HEK293 (cell line): ENCODE data around the gene NKAIN4.
A peak's percentile ranks its signal among the peaks of the same experiment; 100 is the strongest.

Experiments used
- CTCF ChIA-PET: fragments of 350-600 bp; formaldehyde crosslinking; extraction: SDS; loops from one replicate; lab custom pipeline; 2021; ENCODE audit warnings: antibody characterized with exemption; lab: Yijun Ruan, JAX
- POLR2A ChIA-PET: fragments of 300-600 bp; formaldehyde crosslinking; extraction: SDS; loops from one replicate; lab custom pipeline; 2020; ENCODE audit warnings: antibody characterized with exemption, inconsistent platforms; lab: Yijun Ruan, JAX
- H3K27ac ChIP-seq: fragments of 200-500 bp; sonication (Bioruptor generic); 2 replicates; pipeline ENCODE4 v1.5.1; 2014; ENCODE audit warnings: low read depth, low read length, control low read depth, inconsistent platforms; ENCODE audit errors: extremely low read depth
- H3K36me3 ChIP-seq, 2 experiments: fragments of 200-500 bp in 1 of 2; sonication (Bioruptor generic) in 1 of 2; 1 replicate in 1 of 2; 2 replicates in 1 of 2; pipeline ENCODE4 v1.5.1; 2014 to 2017; ENCODE audit warnings: inconsistent platforms in 2 of 2, low read length in 2 of 2; ENCODE audit not compliant: control insufficient read depth in 2 of 2, insufficient read depth in 1 of 2
- H3K4me1 ChIP-seq: fragments of 200-500 bp; sonication (Bioruptor generic); 2 replicates; pipeline ENCODE4 v1.5.1; 2014; ENCODE audit warnings: mild to moderate bottlenecking, low read length, inconsistent platforms; ENCODE audit not compliant: control insufficient read depth, insufficient read depth
- H3K4me3 ChIP-seq: 2 replicates; pipeline ENCODE4 v1.5.1; 2011; ENCODE audit warnings: low read depth, mild to moderate bottlenecking, control low read depth, low read length, moderate library complexity
- H3K9me3 ChIP-seq: fragments of 200-500 bp; sonication (Bioruptor generic); 2 replicates; pipeline ENCODE4 v1.5.1; 2014; ENCODE audit warnings: low read depth, low read length, inconsistent platforms; ENCODE audit not compliant: control insufficient read depth, insufficient read depth
- CTCF ChIP-seq: fragments of 450-650 bp; formaldehyde crosslinking; IDR thresholded peaks from 2 replicates; pipeline ENCODE4 v1.5.1; 2016; ENCODE audit warnings: missing biosample characterization, missing genetic modification characterization
- GLIS1 ChIP-seq: fragments of 450-650 bp; formaldehyde crosslinking; IDR thresholded peaks from 2 replicates; pipeline ENCODE4 v1.5.1; 2016; ENCODE audit warnings: missing biosample characterization, missing genetic modification characterization
- GLIS2 ChIP-seq: fragments of 450-650 bp; formaldehyde crosslinking; IDR thresholded peaks from 2 replicates; pipeline ENCODE4 v1.5.1; 2016; ENCODE audit warnings: missing biosample characterization, missing genetic modification characterization
- KLF10 ChIP-seq: fragments of 450-650 bp; IDR thresholded peaks from 2 replicates; pipeline ENCODE4 v1.5.1; 2018; ENCODE audit warnings: missing biosample characterization, mild to moderate bottlenecking, missing genetic modification characterization
- KLF7 ChIP-seq: fragments of 450-650 bp; formaldehyde crosslinking; IDR thresholded peaks from 2 replicates; pipeline ENCODE4 v1.5.1; 2016; ENCODE audit warnings: missing biosample characterization, missing genetic modification characterization, borderline replicate concordance
- KLF9 ChIP-seq: fragments of 450-650 bp; formaldehyde crosslinking; IDR thresholded peaks from 2 replicates; pipeline ENCODE4 v1.5.1; 2016; ENCODE audit warnings: missing biosample characterization, missing genetic modification characterization, low read depth
- REPIN1 ChIP-seq: fragments of 450-650 bp; formaldehyde crosslinking; IDR thresholded peaks from 2 replicates; pipeline ENCODE4 v1.5.1; 2017; ENCODE audit warnings: missing biosample characterization, missing genetic modification characterization, low read depth
- ZBTB1 ChIP-seq: fragments of 450-650 bp; formaldehyde crosslinking; IDR thresholded peaks from 2 replicates; pipeline ENCODE4 v1.5.1; 2016; ENCODE audit warnings: missing biosample characterization, missing genetic modification characterization
- ZBTB7A ChIP-seq: fragments of 450-650 bp; formaldehyde crosslinking; IDR thresholded peaks from 2 replicates; pipeline ENCODE4 v1.5.1; 2016; ENCODE audit warnings: low read depth, missing biosample characterization, missing genetic modification characterization
- ZFHX2 ChIP-seq: fragments of 450-650 bp; formaldehyde crosslinking; conservative IDR thresholded peaks from 2 replicates; pipeline ENCODE4 v1.5.1; 2016; ENCODE audit warnings: missing biosample characterization, missing genetic modification characterization
- ZFP69B ChIP-seq: fragments of 450-650 bp; formaldehyde crosslinking; IDR thresholded peaks from 2 replicates; pipeline ENCODE4 v1.5.1; 2016; ENCODE audit warnings: missing biosample characterization, missing genetic modification characterization
- ZIC2 ChIP-seq: fragments of 450-650 bp; formaldehyde crosslinking; IDR thresholded peaks from 2 replicates; pipeline ENCODE4 v1.5.1; 2016; ENCODE audit warnings: missing biosample characterization, missing genetic modification characterization
- ZNF341 ChIP-seq: fragments of 450-650 bp; formaldehyde crosslinking; IDR thresholded peaks from 2 replicates; pipeline ENCODE4; 2016; ENCODE audit warnings: low read depth, missing biosample characterization, missing genetic modification characterization
- ZNF600 ChIP-seq: fragments of 450-650 bp; formaldehyde crosslinking; IDR thresholded peaks from 2 replicates; pipeline ENCODE4 v1.5.1; 2016; ENCODE audit warnings: missing biosample characterization, missing genetic modification characterization
- ZNF610 ChIP-seq: fragments of 450-650 bp; formaldehyde crosslinking; IDR thresholded peaks from 2 replicates; pipeline ENCODE4 v1.5.1; 2016; ENCODE audit warnings: missing biosample characterization, missing genetic modification characterization, borderline replicate concordance
- ZNF660 ChIP-seq: fragments of 450-650 bp; IDR thresholded peaks from 2 replicates; pipeline ENCODE4 v1.5.1; 2018; ENCODE audit warnings: missing biosample characterization, mild to moderate bottlenecking, missing genetic modification characterization
- ZNF677 ChIP-seq: fragments of 450-650 bp; IDR thresholded peaks from 2 replicates; pipeline ENCODE4 v1.5.0; 2018; ENCODE audit warnings: missing biosample characterization, mild to moderate bottlenecking, missing genetic modification characterization, moderate library complexity
- ZNF843 ChIP-seq: fragments of 450-650 bp; formaldehyde crosslinking; IDR thresholded peaks from 2 replicates; pipeline ENCODE4 v1.5.1; 2016; ENCODE audit warnings: missing biosample characterization, missing genetic modification characterization
- TF ChIP-seq, protein P1 (sequence below): fragments of 450-650 bp; formaldehyde crosslinking; IDR thresholded peaks from 2 replicates; pipeline ENCODE4 v1.5.1; 2016; ENCODE audit warnings: missing biosample characterization, missing genetic modification characterization

NKAIN4 gene

DNA sequence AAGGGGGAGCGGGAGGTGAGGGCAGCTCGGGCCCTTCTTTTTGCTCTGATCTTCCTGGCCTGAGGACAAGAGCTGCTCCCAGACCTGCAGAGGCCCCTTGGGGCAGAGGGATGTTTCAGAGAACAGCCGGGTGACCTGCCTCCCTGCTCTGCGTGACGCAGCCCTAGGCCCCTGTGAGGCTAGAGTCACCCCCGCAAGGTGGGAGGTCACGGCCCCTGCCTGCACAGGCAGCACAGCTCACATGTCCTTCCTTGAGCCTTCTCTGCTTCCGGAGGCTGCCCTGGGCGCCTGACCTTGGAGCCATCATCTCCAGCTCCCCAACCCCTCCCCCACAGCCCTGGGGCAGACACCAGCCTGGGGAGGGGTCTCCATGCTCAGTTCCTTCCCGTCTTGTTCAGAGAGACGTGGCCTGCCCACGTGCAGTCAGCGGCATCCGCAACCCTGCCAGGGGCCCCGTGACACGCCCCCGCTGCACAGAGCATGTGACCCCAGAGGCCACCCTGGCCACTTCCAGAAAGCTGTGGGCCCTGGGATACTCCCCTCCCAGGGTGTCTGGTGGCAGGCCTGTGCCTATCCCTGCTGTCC is 18.8 kb downstream of the NKAIN4 start, which contains the start of gene BIRC7:
TSS of gene BIRC7 (plus strand) at position 507 of the 585 bp plus-strand sequence. CDS start 192 bp downstream, outside the sequence.
- TF ChIP-seq KLF9 (tag by site-specific recombination) = 0 out of 2 replicates have a peak, but pooled peaks have one; percentile 31
- peak; percentile 50 for TF ChIP-seq GLIS2 (tag by site-specific recombination)
- TF ChIP-seq REPIN1 (tag by site-specific recombination) = no peak
- TF ChIP-seq ZNF341 (tag by site-specific recombination) = peak; percentile 56
- TF ChIP-seq KLF10 (tag by site-specific recombination) = peak; percentile 62; the same call in 1 of the 2 replicates
- 0 out of 2 replicates have a peak, but pooled peaks have one; percentile 16 for TF ChIP-seq ZBTB7A (tag by site-specific recombination)
- no peak for TF ChIP-seq ZNF610 (tag by site-specific recombination)
- peak; percentile 35; the same call in 1 of the 2 replicates for TF ChIP-seq ZFHX2 (tag by site-specific recombination)
- TF ChIP-seq GLIS1 (tag by site-specific recombination) = peak; percentile 56
- Histone ChIP-seq H3K27ac (no peak within 1 kb of the TSS), H3K9me3 (no peaks in the 10 kb centered on the region), H3K4me3 (no peak within 1 kb of the TSS), H3K36me3 (no peaks in the 10 kb centered on the region), H3K4me1 (no peaks in the 10 kb centered on the region)
- POLR2A ChIA-PET = interaction anchor here (1.0 kb wide), 1 partner anchor 38 kb away, joined by 3 read pairs; no protein-coding TSS in a partner anchor
- CTCF ChIA-PET = interaction anchor here (0.6 to 7.0 kb wide), 5 partner anchors 8 to 400 kb away, joined by 3 to 72 read pairs (median 4); no protein-coding TSS in a partner anchor

GRCh38 chr20:63234693-63235398 is 19.4 kb downstream of the NKAIN4 start:
- ChIA-PET POLR2A (interaction anchor here (0.6 to 2.0 kb wide), 4 partner anchors 10 to 38 kb away, joined by 3 to 4 read pairs (median 4); partner anchors contain the start of gene ARFGAP1), CTCF (interaction anchor here (0.6 to 7.0 kb wide), 8 partner anchors 9 to 400 kb away, joined by 3 to 72 read pairs (median 4); no protein-coding TSS in a partner anchor)
- Histone ChIP-seq H3K4me3 (no peak overlapping the region), H3K36me3 (no peaks in the 10 kb centered on the region), H3K4me1 (no peaks in the 10 kb centered on the region), H3K9me3 (no peaks in the 10 kb centered on the region), H3K27ac (no peak overlapping the region)
- TF ChIP-seq ZIC2 (tag by site-specific recombination) = 0 out of 2 replicates have a peak, but pooled peaks have one; percentile 10
- TF ChIP-seq ZNF843 (tag by site-specific recombination) = no peak
- 0 out of 2 replicates have a peak, but pooled peaks have one; percentile 18 for TF ChIP-seq ZNF677
- no peak for TF ChIP-seq KLF7
- TF ChIP-seq ZNF660 (tag by site-specific recombination) = no peak
- no peak for TF ChIP-seq ZBTB7A (tag by site-specific recombination)
- TF ChIP-seq ZFP69B = no peak
- TF ChIP-seq, protein P1, sequence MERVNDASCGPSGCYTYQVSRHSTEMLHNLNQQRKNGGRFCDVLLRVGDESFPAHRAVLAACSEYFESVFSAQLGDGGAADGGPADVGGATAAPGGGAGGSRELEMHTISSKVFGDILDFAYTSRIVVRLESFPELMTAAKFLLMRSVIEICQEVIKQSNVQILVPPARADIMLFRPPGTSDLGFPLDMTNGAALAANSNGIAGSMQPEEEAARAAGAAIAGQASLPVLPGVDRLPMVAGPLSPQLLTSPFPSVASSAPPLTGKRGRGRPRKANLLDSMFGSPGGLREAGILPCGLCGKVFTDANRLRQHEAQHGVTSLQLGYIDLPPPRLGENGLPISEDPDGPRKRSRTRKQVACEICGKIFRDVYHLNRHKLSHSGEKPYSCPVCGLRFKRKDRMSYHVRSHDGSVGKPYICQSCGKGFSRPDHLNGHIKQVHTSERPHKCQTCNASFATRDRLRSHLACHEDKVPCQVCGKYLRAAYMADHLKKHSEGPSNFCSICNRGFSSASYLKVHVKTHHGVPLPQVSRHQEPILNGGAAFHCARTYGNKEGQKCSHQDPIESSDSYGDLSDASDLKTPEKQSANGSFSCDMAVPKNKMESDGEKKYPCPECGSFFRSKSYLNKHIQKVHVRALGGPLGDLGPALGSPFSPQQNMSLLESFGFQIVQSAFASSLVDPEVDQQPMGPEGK (tag by site-specific recombination) = 0 out of 2 replicates have a peak, but pooled peaks have one; percentile 30
- TF ChIP-seq ZBTB1 (tag by site-specific recombination) = no peak
- TF ChIP-seq CTCF = peak; percentile 21; the same call in 1 of the 2 replicates
- TF ChIP-seq ZNF600 (tag by site-specific recombination) = peak; percentile 53
